Measurements from ENCODE around the gene PCDHA13. TPM values are rescaled to one million over a fixed set of nuclear protein-coding genes. Genes with fewer than 3 reads are reported as not detected.

PCDHA13 gene
- total and polyA plus RNA-seq, 9 donors: 0.01 to 0.92 (median 0.39) TPM; not detected in 1

DNA sequence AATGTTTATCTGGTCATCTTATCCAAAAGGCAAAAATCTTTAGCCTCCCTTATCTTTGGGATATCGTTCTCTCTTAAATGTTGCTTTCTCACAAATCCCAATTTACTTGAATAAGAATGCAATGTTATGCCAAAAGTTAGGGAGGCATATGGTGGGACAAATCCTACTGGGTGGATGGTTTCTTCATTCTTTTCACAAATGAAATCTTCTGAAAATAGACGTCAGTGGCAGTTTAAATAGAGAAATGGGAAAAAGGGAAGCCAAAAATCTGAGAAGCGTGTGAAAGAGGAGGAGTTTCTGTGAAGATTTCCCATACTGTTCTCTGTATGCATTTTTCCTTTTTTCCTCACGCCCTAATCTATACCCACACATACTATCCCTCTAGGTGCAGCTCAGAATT, 41.7 kb downstream of the PCDHA13 start:
- TF ChIP-seq EP300 (IDR thresholded peaks at IDR 0.05) (no peak), POLR2A (IDR thresholded peaks at IDR 0.05) (no peak)
- TF ChIP-seq, protein P1, sequence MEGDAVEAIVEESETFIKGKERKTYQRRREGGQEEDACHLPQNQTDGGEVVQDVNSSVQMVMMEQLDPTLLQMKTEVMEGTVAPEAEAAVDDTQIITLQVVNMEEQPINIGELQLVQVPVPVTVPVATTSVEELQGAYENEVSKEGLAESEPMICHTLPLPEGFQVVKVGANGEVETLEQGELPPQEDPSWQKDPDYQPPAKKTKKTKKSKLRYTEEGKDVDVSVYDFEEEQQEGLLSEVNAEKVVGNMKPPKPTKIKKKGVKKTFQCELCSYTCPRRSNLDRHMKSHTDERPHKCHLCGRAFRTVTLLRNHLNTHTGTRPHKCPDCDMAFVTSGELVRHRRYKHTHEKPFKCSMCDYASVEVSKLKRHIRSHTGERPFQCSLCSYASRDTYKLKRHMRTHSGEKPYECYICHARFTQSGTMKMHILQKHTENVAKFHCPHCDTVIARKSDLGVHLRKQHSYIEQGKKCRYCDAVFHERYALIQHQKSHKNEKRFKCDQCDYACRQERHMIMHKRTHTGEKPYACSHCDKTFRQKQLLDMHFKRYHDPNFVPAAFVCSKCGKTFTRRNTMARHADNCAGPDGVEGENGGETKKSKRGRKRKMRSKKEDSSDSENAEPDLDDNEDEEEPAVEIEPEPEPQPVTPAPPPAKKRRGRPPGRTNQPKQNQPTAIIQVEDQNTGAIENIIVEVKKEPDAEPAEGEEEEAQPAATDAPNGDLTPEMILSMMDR (IDR thresholded peaks at IDR 0.05): no peak
- H3K9me3 ChIP-seq: no peaks in the 10 kb centered on the region
- peaks cover 14% of the 10 kb centered on the region for H3K4me1 ChIP-seq (ENCODE audit: insufficient read depth)
- DNase-seq: no peak
- no peaks in the 10 kb centered on the region for H3K36me3 ChIP-seq
- intact Hi-C loops (cut with DNase I): no loop called here
- H3K27ac ChIP-seq: no peak overlapping the region
- 51 to 67% (median 62%) methylated on average over 4 of the region's 4 CpGs for WGBS, 3 donors
- H3K27me3 ChIP-seq: no peaks in the 10 kb centered on the region
- no peak overlapping the region for H3K4me3 ChIP-seq

DNA sequence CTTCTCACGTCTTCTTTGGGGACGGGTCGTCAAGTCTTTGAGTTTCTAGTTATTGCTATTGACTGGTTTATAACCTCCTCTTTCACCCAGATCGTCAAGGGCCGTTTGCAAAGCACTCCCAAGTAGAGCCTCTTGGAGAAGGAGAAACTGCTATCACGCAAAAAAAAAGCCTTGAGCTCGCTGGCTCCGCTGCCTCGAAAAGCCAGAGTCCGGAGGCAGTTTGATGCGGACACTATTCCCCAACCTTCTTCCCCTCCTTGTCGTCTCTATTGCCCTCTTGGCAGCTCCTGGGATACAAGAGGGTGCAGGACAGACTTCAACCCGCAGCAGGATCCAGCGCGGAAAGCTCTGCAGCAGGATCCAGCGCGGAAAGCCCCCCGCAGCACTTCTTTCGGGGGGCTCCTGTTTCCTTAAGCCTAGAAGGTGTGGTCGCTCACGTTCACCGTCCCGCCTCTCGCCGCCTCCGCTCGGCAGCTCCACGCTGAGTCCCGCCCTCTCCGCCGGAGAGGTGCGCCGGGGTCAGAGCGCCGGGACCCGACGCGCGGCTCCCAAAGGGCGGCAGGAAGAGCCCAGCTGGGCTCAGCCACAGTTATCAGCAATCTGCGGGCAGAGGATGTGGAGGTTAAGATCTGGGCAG, 44.0 kb downstream of the PCDHA13 start, which contains the start of gene PCDHAC1:
TSS of gene PCDHAC1 (plus strand) at position 494 of the 637 bp plus-strand sequence. CDS start 594 bp downstream, outside the sequence.
- H3K27ac ChIP-seq: no peak within 1 kb of the TSS
- H3K9me3 ChIP-seq: no peaks in the 10 kb centered on the region
- H3K4me3 ChIP-seq: peak within 1 kb of the TSS; percentile 35
- peak in 1 of 5 donors; percentile 41 for DNase-seq
- H3K36me3 ChIP-seq: no peaks in the 10 kb centered on the region
- no peaks in the 10 kb centered on the region for H3K27me3 ChIP-seq
- no peak for TF ChIP-seq EP300 (IDR thresholded peaks at IDR 0.05)
- TF ChIP-seq, protein P1 (IDR thresholded peaks at IDR 0.05): no peak
- no peak for TF ChIP-seq POLR2A (IDR thresholded peaks at IDR 0.05)
- WGBS, 3 donors: 1 to 3% (median 1%) methylated on average over 38 to 41 of the region's 41 CpGs
- peaks cover 14% of the 10 kb centered on the region for H3K4me1 ChIP-seq (ENCODE audit: insufficient read depth)
- intact Hi-C loops (cut with DNase I): no loop called here

GRCh38 chr5:140926443-140927227, 44.7 kb downstream of the PCDHA13 start:
- no peaks in the 10 kb centered on the region for H3K27me3 ChIP-seq
- H3K4me1 ChIP-seq (ENCODE audit: insufficient read depth): peaks cover 14% of the 10 kb centered on the region
- intact Hi-C loops (cut with DNase I): no loop called here
- H3K27ac ChIP-seq: no peak overlapping the region
- DNase-seq: peak; percentile 58 to 83 (median 64)
- H3K4me3 ChIP-seq: peak overlapping the region; percentile 35
- no peaks in the 10 kb centered on the region for H3K36me3 ChIP-seq
- whole genome bisulfite sequencing, 3 donors: 1% methylated on average over 31 to 74 of the region's 74 CpGs
- no peak for TF ChIP-seq EP300 (IDR thresholded peaks at IDR 0.05)
- no peak for TF ChIP-seq POLR2A (IDR thresholded peaks at IDR 0.05)
- TF ChIP-seq, protein P1 (IDR thresholded peaks at IDR 0.05): peak in 2 of 3 donors; percentile 44 to 58
- no peaks in the 10 kb centered on the region for H3K9me3 ChIP-seq

GRCh38 chr5:140927228-140927573, 45.3 kb downstream of the PCDHA13 start:
- WGBS, 3 donors: 4 to 8% (median 7%) methylated on average over 26 of the region's 26 CpGs
- Histone ChIP-seq H3K36me3 (no peaks in the 10 kb centered on the region), H3K27ac (no peak overlapping the region), H3K4me3 (peak overlapping the region; percentile 35), H3K4me1 (ENCODE audit: insufficient read depth) (peaks cover 14% of the 10 kb centered on the region), H3K9me3 (no peaks in the 10 kb centered on the region), H3K27me3 (no peaks in the 10 kb centered on the region)
- TF ChIP-seq, protein P1 (IDR thresholded peaks at IDR 0.05): no peak
- no peak for TF ChIP-seq EP300 (IDR thresholded peaks at IDR 0.05)
- TF ChIP-seq POLR2A (IDR thresholded peaks at IDR 0.05): no peak
- intact Hi-C loops (cut with DNase I): no loop called here
- no peak for DNase-seq

Other genes starting within 250 kb of the PCDHA13 start
- 10 to 100 TPM; 26.5 to 96.0 (median 48.6) TPM for gene CD14, start 248.9 kb upstream of the PCDHA13 start, total RNA-seq
- 10 to 100 TPM in 1 of 2 donors, 1 to 10 TPM in 1; 8.7 to 37.7 TPM for gene CD14, start 248.9 kb upstream of the PCDHA13 start, polyA plus RNA-seq
- 10 to 100 TPM; 12.2 to 62.8 (median 14.9) TPM for gene TMCO6, start 242.7 kb upstream of the PCDHA13 start, total RNA-seq
- 10 to 100 TPM in 1 of 2 donors, 1 to 10 TPM in 1; 8.0 to 33.2 TPM for gene TMCO6, start 242.7 kb upstream of the PCDHA13 start, polyA plus RNA-seq
- 100 to 1,000 TPM in 1 of 7 donors, 10 to 100 TPM in 6; 44.6 to 107 (median 46.9) TPM for gene NDUFA2, start 234.5 kb upstream of the PCDHA13 start, total RNA-seq
- 100 to 1,000 TPM in 1 of 2 donors, 10 to 100 TPM in 1; 42.6 to 123 TPM for gene NDUFA2, start 234.5 kb upstream of the PCDHA13 start, polyA plus RNA-seq
- gene IK, start 234.3 kb upstream of the PCDHA13 start, total RNA-seq: 100 to 1,000 TPM in 1 of 7 donors, 10 to 100 TPM in 6; 70.9 to 112 (median 78.0) TPM
- 100 to 1,000 TPM in 1 of 2 donors, 10 to 100 TPM in 1; 99.8 to 184 TPM for gene IK, start 234.3 kb upstream of the PCDHA13 start, polyA plus RNA-seq
- 10 to 100 TPM in 6 of 7 donors, 1 to 10 TPM in 1; 9.1 to 16.6 (median 13.7) TPM for gene WDR55, start 217.2 kb upstream of the PCDHA13 start, total RNA-seq
- gene WDR55, start 217.2 kb upstream of the PCDHA13 start, polyA plus RNA-seq: 10 to 100 TPM in 1 of 2 donors, 1 to 10 TPM in 1; 9.9 to 12.3 TPM
- 1 to 10 TPM in 2 of 7 donors, under 1 TPM in 5; 0.30 to 1.2 (median 0.69) TPM for gene DND1, start 208.5 kb upstream of the PCDHA13 start, total RNA-seq
- under 1 TPM in 1 of 2 donors, not detected in 1; 0.98 TPM for gene DND1, start 208.5 kb upstream of the PCDHA13 start, polyA plus RNA-seq
- 10 to 100 TPM; 26.8 to 48.2 (median 41.7) TPM for gene HARS1, start 190.8 kb upstream of the PCDHA13 start, total RNA-seq
- gene HARS1, start 190.8 kb upstream of the PCDHA13 start, polyA plus RNA-seq: 10 to 100 TPM; 38.9 to 68.6 TPM
- gene HARS2, start 190.7 kb upstream of the PCDHA13 start, total RNA-seq: 10 to 100 TPM; 15.2 to 25.2 (median 21.6) TPM
- 10 to 100 TPM; 20.9 to 27.5 TPM for gene HARS2, start 190.7 kb upstream of the PCDHA13 start, polyA plus RNA-seq
- 10 to 100 TPM; 22.9 to 46.1 (median 40.2) TPM for gene ZMAT2, start 181.7 kb upstream of the PCDHA13 start, total RNA-seq
- gene ZMAT2, start 181.7 kb upstream of the PCDHA13 start, polyA plus RNA-seq: 100 to 1,000 TPM in 1 of 2 donors, 10 to 100 TPM in 1; 59.3 to 126 TPM
- gene PCDHA1, start 96.0 kb upstream of the PCDHA13 start, total RNA-seq: under 1 TPM in 1 of 7 donors, not detected in 6; 0.05 TPM
- gene PCDHA1, start 96.0 kb upstream of the PCDHA13 start, polyA plus RNA-seq: not detected
- 1 to 10 TPM in 2 of 7 donors, under 1 TPM in 5; 0.34 to 1.6 (median 0.57) TPM for gene PCDHA2, start 87.3 kb upstream of the PCDHA13 start, total RNA-seq
- gene PCDHA2, start 87.3 kb upstream of the PCDHA13 start, polyA plus RNA-seq: under 1 TPM; 0.17 to 0.34 TPM
- gene PCDHA3, start 81.1 kb upstream of the PCDHA13 start, total RNA-seq: 1 to 10 TPM in 6 of 7 donors, under 1 TPM in 1; 0.65 to 2.7 (median 1.4) TPM
- gene PCDHA3, start 81.1 kb upstream of the PCDHA13 start, polyA plus RNA-seq: 1 to 10 TPM in 1 of 2 donors, under 1 TPM in 1; 0.45 to 1.1 TPM
- gene PCDHA4, start 75.1 kb upstream of the PCDHA13 start, total RNA-seq: 1 to 10 TPM in 3 of 7 donors, under 1 TPM in 4; 0.76 to 2.7 (median 1.00) TPM
- gene PCDHA4, start 75.1 kb upstream of the PCDHA13 start, polyA plus RNA-seq: under 1 TPM; 0.18 to 0.42 TPM
- gene PCDHA5, start 60.5 kb upstream of the PCDHA13 start, total RNA-seq: 1 to 10 TPM in 1 of 7 donors, under 1 TPM in 6; 0.11 to 1.4 (median 0.54) TPM
- under 1 TPM; 0.07 to 0.08 TPM for gene PCDHA5, start 60.5 kb upstream of the PCDHA13 start, polyA plus RNA-seq
- gene PCDHA6, start 54.2 kb upstream of the PCDHA13 start, total RNA-seq: 1 to 10 TPM in 3 of 7 donors, under 1 TPM in 4; 0.32 to 1.7 (median 0.97) TPM
- under 1 TPM; 0.18 to 0.33 TPM for gene PCDHA6, start 54.2 kb upstream of the PCDHA13 start, polyA plus RNA-seq
- 1 to 10 TPM in 1 of 7 donors, under 1 TPM in 6; 0.35 to 1.4 (median 0.65) TPM for gene PCDHA7, start 47.9 kb upstream of the PCDHA13 start, total RNA-seq
- under 1 TPM; 0.25 to 0.35 TPM for gene PCDHA7, start 47.9 kb upstream of the PCDHA13 start, polyA plus RNA-seq
- under 1 TPM; 0.23 to 0.72 (median 0.43) TPM for gene PCDHA8, start 40.9 kb upstream of the PCDHA13 start, total RNA-seq
- under 1 TPM in 1 of 2 donors, not detected in 1; 0.02 TPM for gene PCDHA8, start 40.9 kb upstream of the PCDHA13 start, polyA plus RNA-seq
- under 1 TPM; 0.34 to 0.60 (median 0.50) TPM for gene PCDHA9, start 33.7 kb upstream of the PCDHA13 start, total RNA-seq
- gene PCDHA9, start 33.7 kb upstream of the PCDHA13 start, polyA plus RNA-seq: under 1 TPM in 1 of 2 donors, not detected in 1; 0.05 TPM
- gene PCDHA10, start 26.2 kb upstream of the PCDHA13 start, total RNA-seq: 1 to 10 TPM; 1.0 to 4.0 (median 1.5) TPM
- gene PCDHA10, start 26.2 kb upstream of the PCDHA13 start, polyA plus RNA-seq: 1 to 10 TPM in 1 of 2 donors, under 1 TPM in 1; 0.06 to 1.9 TPM
- under 1 TPM; 0.23 to 0.79 (median 0.53) TPM for gene PCDHA11, start 13.2 kb upstream of the PCDHA13 start, total RNA-seq
- under 1 TPM; 0.04 to 0.08 TPM for gene PCDHA11, start 13.2 kb upstream of the PCDHA13 start, polyA plus RNA-seq
- gene PCDHA12, start 6.8 kb upstream of the PCDHA13 start, total RNA-seq: 1 to 10 TPM in 2 of 7 donors, under 1 TPM in 5; 0.27 to 1.3 (median 0.56) TPM
- under 1 TPM; 0.04 to 0.20 TPM for gene PCDHA12, start 6.8 kb upstream of the PCDHA13 start, polyA plus RNA-seq
- gene PCDHAC1, start 44.2 kb downstream of the PCDHA13 start, total RNA-seq: under 1 TPM; 0.40 to 0.82 (median 0.57) TPM
- under 1 TPM; 0.04 to 0.15 TPM for gene PCDHAC1, start 44.2 kb downstream of the PCDHA13 start, polyA plus RNA-seq
- 1 to 10 TPM in 2 of 7 donors, under 1 TPM in 5; 0.15 to 2.1 (median 0.72) TPM for gene PCDHAC2, start 84.4 kb downstream of the PCDHA13 start, total RNA-seq
- 1 to 10 TPM in 1 of 2 donors, under 1 TPM in 1; 0.06 to 1.4 TPM for gene PCDHAC2, start 84.4 kb downstream of the PCDHA13 start, polyA plus RNA-seq
- under 1 TPM in 2 of 7 donors, not detected in 5; 0.03 to 0.34 TPM for gene PCDHB1, start 169.2 kb downstream of the PCDHA13 start, total RNA-seq
- gene PCDHB1, start 169.2 kb downstream of the PCDHA13 start, polyA plus RNA-seq: not detected
- gene PCDHB2, start 212.5 kb downstream of the PCDHA13 start, total RNA-seq: 1 to 10 TPM; 1.9 to 4.0 (median 3.3) TPM
- gene PCDHB2, start 212.5 kb downstream of the PCDHA13 start, polyA plus RNA-seq: 1 to 10 TPM; 1.7 to 2.5 TPM
- 1 to 10 TPM; 2.5 to 4.1 (median 3.2) TPM for gene PCDHB3, start 218.3 kb downstream of the PCDHA13 start, total RNA-seq
- gene PCDHB3, start 218.3 kb downstream of the PCDHA13 start, polyA plus RNA-seq: 1 to 10 TPM; 1.4 to 2.3 TPM
- 10 to 100 TPM in 1 of 7 donors, 1 to 10 TPM in 6; 2.5 to 12.6 (median 6.9) TPM for gene PCDHB4, start 239.7 kb downstream of the PCDHA13 start, total RNA-seq
- 1 to 10 TPM; 4.2 to 5.0 TPM for gene PCDHB4, start 239.7 kb downstream of the PCDHA13 start, polyA plus RNA-seq

Data from ovary (tissue), 9 donors.